CD4-positive, CD25-positive, alpha-beta regulatory T cell (primary cell): ENCODE data around the gene FOXL1. TPM values are rescaled to one million over a fixed set of nuclear protein-coding genes. Genes with fewer than 3 reads are reported as not detected.

Experiments used
- ATAC-seq, 2 donors: fragments of 150-1000 bp; cut with Tn5 transposase; one replicate each; pipeline ENCODE4 v1.10.0; 2021; ENCODE audit warnings: low read depth in 2 of 2, moderate number of reproducible peaks in 2 of 2, moderate library complexity in 1 of 2
- DNase-seq, 3 donors: peaks; one replicate each; pipeline versions ENCODE4 v3.0.0 to v3.0.0-alpha.2; 2012 to 2022; ENCODE audit warnings: mixed read lengths in 1 of 3
- H3K27ac ChIP-seq: one replicate; pipeline ENCODE4 v1.7.0; 2013; ENCODE audit warnings: mild to moderate bottlenecking, low read length; ENCODE audit not compliant: insufficient read depth, poor library complexity, severe bottlenecking
- H3K27me3 ChIP-seq: one replicate; pipeline ENCODE4 v1.7.0; 2013; ENCODE audit warnings: low read length; ENCODE audit not compliant: control insufficient read depth, insufficient read depth
- H3K36me3 ChIP-seq: one replicate; pipeline ENCODE4 v1.7.0; 2013; ENCODE audit warnings: mild to moderate bottlenecking, low read length, moderate library complexity; ENCODE audit not compliant: control insufficient read depth, insufficient read depth
- H3K4me1 ChIP-seq: 2 replicates; pipeline ENCODE4 v1.7.0; 2013; ENCODE audit warnings: mild to moderate bottlenecking, low read length; ENCODE audit not compliant: insufficient read depth, control insufficient read depth, poor library complexity, severe bottlenecking
- H3K4me3 ChIP-seq: one replicate; pipeline ENCODE4 v1.7.0; 2013; ENCODE audit warnings: low read depth, mild to moderate bottlenecking, low read length, moderate library complexity
- H3K9me3 ChIP-seq, 2 experiments: 1 replicate in 1 of 2; 2 replicates in 1 of 2; pipeline ENCODE4 v1.7.0; 2013; ENCODE audit warnings: low read length in 2 of 2, mild to moderate bottlenecking in 1 of 2, moderate library complexity in 1 of 2; ENCODE audit not compliant: control insufficient read depth in 2 of 2
- H3K27ac Mint-ChIP-seq, 3 donors: one replicate each; pipeline ENCODE4 v1.8.0; 2020 to 2022; ENCODE audit warnings: mild to moderate bottlenecking in 3 of 3, mixed read lengths in 3 of 3, moderate library complexity in 2 of 3
- H3K27me3 Mint-ChIP-seq: one replicate; pipeline ENCODE4 v1.8.0; 2022; ENCODE audit warnings: mild to moderate bottlenecking, mixed read lengths
- H3K36me3 Mint-ChIP-seq: one replicate; pipeline ENCODE4 v1.8.0; 2020; ENCODE audit warnings: mixed read lengths
- H3K4me1 Mint-ChIP-seq, 4 donors: one replicate each; pipeline ENCODE4 v1.8.0; 2020 to 2022; ENCODE audit warnings: mixed read lengths in 4 of 4, mild to moderate bottlenecking in 1 of 4
- H3K4me3 Mint-ChIP-seq, 4 donors: one replicate each; pipeline ENCODE4 v1.8.0; 2020 to 2022; ENCODE audit warnings: mild to moderate bottlenecking in 4 of 4, mixed read lengths in 4 of 4, moderate library complexity in 3 of 4
- H3K9me3 Mint-ChIP-seq, 7 donors: one replicate each; pipeline ENCODE4 v1.8.0; 2020 to 2022; ENCODE audit warnings: mixed read lengths in 7 of 7, mild to moderate bottlenecking in 3 of 7, moderate library complexity in 2 of 7
- polyA plus RNA-seq, 4 donors: library from polyadenylated mRNA; unstranded; fragments of 300-500 nt; fragmentation: Illumina TruSeq; gene quantifications; one replicate each; pipeline ENCODE4 v1.2.3, GENCODE V29; 2021
- total RNA-seq: library from RNA; stranded (reverse); gene quantifications from one replicate; pipeline ENCODE4 v1.2.3, GENCODE V29; 2022

FOXL1 gene
- total and polyA plus RNA-seq, 5 donors from 2014 or later, result not detected

GRCh38 chr16:86598607-86599565, 20.5 kb downstream of the FOXL1 start:
- Mint-ChIP-seq H3K4me3 (no peak overlapping the region), H3K27me3 (peaks cover 38% of the 10 kb centered on the region), H3K27ac (peak overlapping the region in 1 of 3 donors; percentile 44), H3K4me1 (peaks cover 0 to 5% (median under 1%) of the 10 kb centered on the region in 4 donors), H3K9me3 (no peaks in the 10 kb centered on the region), H3K36me3 (no peaks in the 10 kb centered on the region)
- DNase-seq, result no peak
- Histone ChIP-seq H3K27ac (no peak overlapping the region), H3K36me3 (no peaks in the 10 kb centered on the region), H3K4me3 (no peak overlapping the region), H3K27me3 (peaks cover 2% of the 10 kb centered on the region), H3K4me1 (no peaks in the 10 kb centered on the region), H3K9me3 (no peaks in the 10 kb centered on the region)
- ATAC-seq, result no peak

DNA sequence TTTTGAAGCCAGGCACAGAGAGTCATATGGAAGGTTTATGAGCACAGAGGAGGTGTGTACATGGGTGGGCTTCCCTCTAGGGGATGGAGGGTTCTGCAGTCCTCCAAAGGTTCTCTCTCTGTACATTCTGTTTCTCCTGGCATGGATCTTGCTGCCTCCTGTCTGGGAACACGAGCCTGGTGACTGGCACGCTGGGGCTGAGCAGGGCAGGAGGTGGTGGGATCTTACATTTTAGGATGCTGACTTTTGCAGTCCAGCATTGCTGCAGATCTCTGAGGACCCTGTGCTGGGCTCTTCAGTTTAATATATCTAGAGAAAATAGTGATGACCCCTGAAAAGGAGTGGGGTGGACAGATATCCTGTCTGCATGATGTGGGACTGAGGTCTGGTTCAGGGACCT, 23.0 kb downstream of the FOXL1 start:
- no peak overlapping the region for H3K27ac Mint-ChIP-seq
- H3K4me1 Mint-ChIP-seq, result peaks cover 5 to 14% (median 12%) of the 10 kb centered on the region in 4 donors
- Histone ChIP-seq H3K27ac (no peak overlapping the region), H3K27me3 (peaks cover 2% of the 10 kb centered on the region), H3K9me3 (no peaks in the 10 kb centered on the region), H3K4me3 (no peak overlapping the region), H3K36me3 (no peaks in the 10 kb centered on the region), H3K4me1 (no peaks in the 10 kb centered on the region)
- DNase-seq, result no peak
- H3K4me3 Mint-ChIP-seq, result no peak overlapping the region
- H3K36me3 Mint-ChIP-seq, result no peaks in the 10 kb centered on the region
- ATAC-seq, result no peak
- peaks cover 31% of the 10 kb centered on the region for H3K27me3 Mint-ChIP-seq
- peaks cover 0 to 1% (median 0%) of the 10 kb centered on the region in 7 donors for H3K9me3 Mint-ChIP-seq

- H3K27me3 ChIP-seq, result peaks cover 2% of the 10 kb centered on the region
- H3K4me1 Mint-ChIP-seq, result peaks cover 5 to 14% (median 12%) of the 10 kb centered on the region in 4 donors
- H3K9me3 ChIP-seq, result no peaks in the 10 kb centered on the region
- DNase-seq, result no peak
- no peak for ATAC-seq
- H3K27me3 Mint-ChIP-seq, result peaks cover 30% of the 10 kb centered on the region
- H3K9me3 Mint-ChIP-seq, result peaks cover 0 to 1% (median 0%) of the 10 kb centered on the region in 7 donors
- H3K36me3 ChIP-seq, result no peaks in the 10 kb centered on the region
- H3K4me3 Mint-ChIP-seq, result peak overlapping the region in 1 of 4 donors; percentile 33
- no peaks in the 10 kb centered on the region for H3K36me3 Mint-ChIP-seq
- H3K4me1 ChIP-seq, result no peaks in the 10 kb centered on the region
- H3K27ac ChIP-seq, result no peak overlapping the region
- H3K4me3 ChIP-seq, result no peak overlapping the region
- no peak overlapping the region for H3K27ac Mint-ChIP-seq
Measured at GRCh38 chr16:86602521-86602920, 24.2 kb downstream of the FOXL1 start.

DNA sequence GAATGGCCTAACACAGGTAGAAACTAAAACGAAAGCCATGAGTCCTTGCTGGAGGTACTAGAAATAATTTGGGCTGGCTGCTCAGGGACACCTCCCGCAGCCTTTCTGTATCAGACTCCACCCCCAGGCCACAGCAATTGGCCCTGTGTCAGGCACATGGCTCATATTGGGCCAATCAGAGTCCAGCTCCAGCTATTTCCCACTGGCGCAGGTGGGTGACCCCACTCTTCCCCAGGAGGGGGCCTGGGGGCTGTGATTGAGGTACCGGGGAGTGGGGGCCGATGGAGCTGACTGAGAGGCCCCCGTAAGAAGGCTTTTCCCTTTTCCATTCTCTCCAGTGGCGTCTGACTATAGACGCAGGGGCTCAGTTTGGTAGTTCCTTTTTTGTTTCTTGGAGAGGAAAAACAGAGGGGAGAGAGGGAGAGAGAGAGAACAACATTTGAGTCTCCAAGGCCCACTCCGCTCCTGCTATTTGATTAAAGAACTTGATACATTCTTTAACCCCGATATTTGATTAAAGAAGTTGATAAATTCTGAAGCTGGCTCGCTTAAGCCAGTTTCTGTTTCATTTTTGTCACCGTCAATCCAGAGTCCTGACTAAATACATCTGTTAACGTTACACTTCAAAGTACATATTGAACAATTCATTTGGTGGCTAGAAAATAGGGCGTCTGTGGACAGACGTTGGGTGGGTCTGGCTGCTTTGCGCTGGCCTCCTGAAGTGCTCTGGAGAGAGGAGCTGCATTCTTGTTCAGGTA, 26.3 kb downstream of the FOXL1 start:
- H3K4me1 Mint-ChIP-seq, result peaks cover 5 to 14% (median 12%) of the 10 kb centered on the region in 4 donors
- no peak overlapping the region for H3K27ac ChIP-seq

GRCh38 chr16:86605950-86606349, 27.6 kb downstream of the FOXL1 start:
- peaks cover 5 to 14% (median 10%) of the 10 kb centered on the region in 4 donors for H3K4me1 Mint-ChIP-seq
- H3K4me3 ChIP-seq, result no peak overlapping the region
- no peaks in the 10 kb centered on the region for H3K36me3 ChIP-seq
- no peaks in the 10 kb centered on the region for H3K36me3 Mint-ChIP-seq
- no peak overlapping the region for H3K27ac Mint-ChIP-seq
- DNase-seq (no peak), ATAC-seq (no peak)
- peaks cover 0 to 1% (median 0%) of the 10 kb centered on the region in 7 donors for H3K9me3 Mint-ChIP-seq
- H3K4me3 Mint-ChIP-seq, result peak overlapping the region; percentile 5 to 83 (median 34)
- H3K4me1 ChIP-seq, result no peaks in the 10 kb centered on the region
- H3K27ac ChIP-seq, result no peak overlapping the region
- H3K27me3 Mint-ChIP-seq, result peaks cover 17% of the 10 kb centered on the region
- no peaks in the 10 kb centered on the region for H3K9me3 ChIP-seq
- no peaks in the 10 kb centered on the region for H3K27me3 ChIP-seq

More for the DNA sequence above, 26.3 kb downstream of the FOXL1 start:
- Histone ChIP-seq H3K4me1 (no peaks in the 10 kb centered on the region), H3K27me3 (no peaks in the 10 kb centered on the region), H3K4me3 (peak overlapping the region; percentile 91), H3K36me3 (no peaks in the 10 kb centered on the region), H3K9me3 (no peaks in the 10 kb centered on the region)
- Mint-ChIP-seq H3K9me3 (peaks cover 0 to 1% (median 0%) of the 10 kb centered on the region in 7 donors), H3K27ac (peak overlapping the region; percentile 57 to 86 (median 70)), H3K36me3 (no peaks in the 10 kb centered on the region), H3K27me3 (peaks cover 22% of the 10 kb centered on the region), H3K4me3 (peak overlapping the region; percentile 81 to 96 (median 88))
- ATAC-seq (peak; percentile 82 to 90), DNase-seq (peak; percentile 32 to 66 (median 38))

GRCh38 chr16:86608301-86608747, 30.0 kb downstream of the FOXL1 start:
- DNase-seq (no peak), ATAC-seq (no peak)
- Histone ChIP-seq H3K27me3 (no peaks in the 10 kb centered on the region), H3K4me3 (no peak overlapping the region), H3K4me1 (no peaks in the 10 kb centered on the region), H3K9me3 (no peaks in the 10 kb centered on the region), H3K36me3 (no peaks in the 10 kb centered on the region), H3K27ac (no peak overlapping the region)
- H3K36me3 Mint-ChIP-seq, result no peaks in the 10 kb centered on the region
- peaks cover 5 to 14% (median 10%) of the 10 kb centered on the region in 4 donors for H3K4me1 Mint-ChIP-seq
- no peak overlapping the region for H3K27ac Mint-ChIP-seq
- peaks cover 12% of the 10 kb centered on the region for H3K27me3 Mint-ChIP-seq
- H3K4me3 Mint-ChIP-seq, result no peak overlapping the region
- peaks cover 0 to 1% (median 0%) of the 10 kb centered on the region in 7 donors for H3K9me3 Mint-ChIP-seq

GRCh38 chr16:86609115-86609514, 30.8 kb downstream of the FOXL1 start:
- Histone ChIP-seq H3K27me3 (no peaks in the 10 kb centered on the region), H3K27ac (no peak overlapping the region), H3K4me1 (no peaks in the 10 kb centered on the region), H3K36me3 (no peaks in the 10 kb centered on the region), H3K4me3 (no peak overlapping the region), H3K9me3 (no peaks in the 10 kb centered on the region)
- ATAC-seq (no peak), DNase-seq (no peak)
- H3K4me3 Mint-ChIP-seq, result no peak overlapping the region
- H3K27me3 Mint-ChIP-seq, result peaks cover 10% of the 10 kb centered on the region
- H3K9me3 Mint-ChIP-seq, result peaks cover 0 to 1% (median 0%) of the 10 kb centered on the region in 7 donors
- peaks cover 5 to 13% (median 9%) of the 10 kb centered on the region in 4 donors for H3K4me1 Mint-ChIP-seq
- no peak overlapping the region for H3K27ac Mint-ChIP-seq
- H3K36me3 Mint-ChIP-seq, result no peaks in the 10 kb centered on the region
